ENCODE data around the gene PEX14. TPM values are rescaled to one million over a fixed set of nuclear protein-coding genes. Genes with fewer than 3 reads are reported as not detected.

Gene PEX14
- total RNA-seq, 1 experiment from 2014 or later: 27.3 TPM

- TF ChIP-seq USF1 (CRISPR knock-in tag; IDR thresholded peaks at IDR 0.05): no peak
- no peak for TF ChIP-seq MYBL2 (CRISPR knock-in tag; IDR thresholded peaks at IDR 0.05)
- TF ChIP-seq STAT6 (CRISPR knock-in tag; conservative IDR thresholded peaks at IDR 0.05; ENCODE audit: low read depth): no peak
- no peak for TF ChIP-seq SOX15 (CRISPR knock-in tag; IDR thresholded peaks at IDR 0.05)
- TF ChIP-seq JAZF1 (CRISPR knock-in tag; IDR thresholded peaks at IDR 0.05): no peak
- no peak for TF ChIP-seq GABPB1 (CRISPR knock-in tag; IDR thresholded peaks at IDR 0.05)
- no peak for TF ChIP-seq ATF2 (CRISPR knock-in tag; IDR thresholded peaks at IDR 0.05; ENCODE audit: borderline replicate concordance, low read depth)
- no peak for TF ChIP-seq ZNF425 (CRISPR knock-in tag; conservative IDR thresholded peaks at IDR 0.05)
- TF ChIP-seq RELA (CRISPR knock-in tag; IDR thresholded peaks at IDR 0.05; ENCODE audit: borderline replicate concordance): no peak
- TF ChIP-seq AR (CRISPR knock-in tag; IDR thresholded peaks at IDR 0.05): no peak
- Mint-ChIP-seq H3K27me3 (ENCODE audit: low read depth) (peaks cover 26% of the 10 kb centered on the region), H3K4me3 (no peak overlapping the region), H3K4me1 (peaks cover 14% of the 10 kb centered on the region), H3K36me3 (no peaks in the 10 kb centered on the region), H3K9me3 (no peaks in the 10 kb centered on the region), H3K27ac (no peak overlapping the region)
- no peak for ATAC-seq
- no peak for DNase-seq (ENCODE audit: low spot score)
- ChIA-PET POLR2A (no interaction called here), CTCF (interaction anchor here (1.5 kb wide), 1 partner anchor 30 kb away, joined by 3 read pairs; no protein-coding TSS in a partner anchor)
Observed at GRCh38 chr1:10637834-10638558, 163.2 kb downstream of the PEX14 start.

- no peak overlapping the region for H3K4me3 Mint-ChIP-seq
- CTCF ChIA-PET: interaction anchor here (1.3 to 2.9 kb wide), 5 partner anchors 29 to 303 kb away, joined by 3 to 11 read pairs (median 5); no protein-coding TSS in a partner anchor
- DNase-seq (ENCODE audit: low spot score): no peak
- TF ChIP-seq SMAD4 (CRISPR knock-in tag; IDR thresholded peaks at IDR 0.05): no peak
- TF ChIP-seq ZNF532 (CRISPR knock-in tag; IDR thresholded peaks at IDR 0.05; ENCODE audit: borderline replicate concordance): no peak
- TF ChIP-seq ZNF219 (CRISPR knock-in tag; IDR thresholded peaks at IDR 0.05; ENCODE audit: borderline replicate concordance): no peak
- TF ChIP-seq SP1 (CRISPR knock-in tag; conservative IDR thresholded peaks at IDR 0.05): no peak
- TF ChIP-seq TCF7 (CRISPR knock-in tag; IDR thresholded peaks at IDR 0.05; ENCODE audit: low read depth): no peak
- no peak for TF ChIP-seq ZNF232 (CRISPR knock-in tag; IDR thresholded peaks at IDR 0.05)
- TF ChIP-seq ZNF671 (CRISPR knock-in tag; IDR thresholded peaks at IDR 0.05): no peak
- TF ChIP-seq MAX (CRISPR knock-in tag; IDR thresholded peaks at IDR 0.05): no peak
- TF ChIP-seq ZNF317 (CRISPR knock-in tag; IDR thresholded peaks at IDR 0.05; ENCODE audit: borderline replicate concordance, low read depth): no peak
- TF ChIP-seq ZNF263 (CRISPR knock-in tag; IDR thresholded peaks at IDR 0.05; ENCODE audit: low read depth): no peak
Observed at GRCh38 chr1:10638559-10639005, 163.8 kb downstream of the PEX14 start.

More at GRCh38 chr1:10638559-10639005, 163.8 kb downstream of the PEX14 start:
- Mint-ChIP-seq H3K27me3 (ENCODE audit: low read depth) (peaks cover 26% of the 10 kb centered on the region), H3K9me3 (no peaks in the 10 kb centered on the region), H3K36me3 (no peaks in the 10 kb centered on the region), H3K27ac (no peak overlapping the region), H3K4me1 (peaks cover 9% of the 10 kb centered on the region)
- POLR2A ChIA-PET: no interaction called here
- ATAC-seq: peak; percentile 13

Measured in WTC11 (cell line).